ENCODE results near the gene PAH. TPM values are rescaled to one million over a fixed set of nuclear protein-coding genes. Genes with fewer than 3 reads are reported as not detected.

Gene PAH
- total RNA-seq, 1 donor from 2014 or later: not detected

DNA sequence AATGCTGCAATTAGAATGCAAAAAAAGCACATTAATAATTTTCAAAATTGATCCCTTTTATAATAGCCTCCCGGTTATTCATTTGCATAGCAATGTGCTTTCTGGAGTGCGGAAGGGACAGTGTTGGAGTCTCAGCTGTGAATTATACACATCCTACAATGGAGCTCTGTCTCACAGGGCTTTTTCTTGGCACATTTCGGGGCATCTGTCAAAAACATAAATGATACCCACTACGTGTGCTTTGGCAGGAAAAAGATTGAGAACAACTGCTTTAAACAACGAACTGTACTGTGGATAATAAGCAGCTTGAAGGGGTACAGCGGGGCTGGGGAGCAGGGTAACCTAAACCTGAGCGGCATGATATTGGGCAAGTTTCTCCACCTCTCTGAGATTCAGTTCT is 123.1 kb downstream of the PAH start:
- no peak overlapping the region for H3K27ac ChIP-seq

More for the DNA sequence above, 123.1 kb downstream of the PAH start:
- intact Hi-C loops (cut with DNase I): no loop called here
- Histone ChIP-seq H3K27me3 (no peaks in the 10 kb centered on the region), H3K4me1 (no peaks in the 10 kb centered on the region), H3K4me3 (no peak overlapping the region), H3K9me3 (no peaks in the 10 kb centered on the region), H3K36me3 (no peaks in the 10 kb centered on the region)
- no peak for DNase-seq (ENCODE audit: extremely low spot score in 2 of 2)
- TF ChIP-seq POLR2AphosphoS5 (IDR thresholded peaks at IDR 0.05; ENCODE audit: insufficient read depth in 1 of 2, low read depth in 1 of 2): no peak

Other genes with a start within 250 kb of the PAH start
- not detected for gene ASCL1, start 40.4 kb upstream of the PAH start, total RNA-seq